ENCODE data around the gene SPTLC3.

Gene SPTLC3

DNA sequence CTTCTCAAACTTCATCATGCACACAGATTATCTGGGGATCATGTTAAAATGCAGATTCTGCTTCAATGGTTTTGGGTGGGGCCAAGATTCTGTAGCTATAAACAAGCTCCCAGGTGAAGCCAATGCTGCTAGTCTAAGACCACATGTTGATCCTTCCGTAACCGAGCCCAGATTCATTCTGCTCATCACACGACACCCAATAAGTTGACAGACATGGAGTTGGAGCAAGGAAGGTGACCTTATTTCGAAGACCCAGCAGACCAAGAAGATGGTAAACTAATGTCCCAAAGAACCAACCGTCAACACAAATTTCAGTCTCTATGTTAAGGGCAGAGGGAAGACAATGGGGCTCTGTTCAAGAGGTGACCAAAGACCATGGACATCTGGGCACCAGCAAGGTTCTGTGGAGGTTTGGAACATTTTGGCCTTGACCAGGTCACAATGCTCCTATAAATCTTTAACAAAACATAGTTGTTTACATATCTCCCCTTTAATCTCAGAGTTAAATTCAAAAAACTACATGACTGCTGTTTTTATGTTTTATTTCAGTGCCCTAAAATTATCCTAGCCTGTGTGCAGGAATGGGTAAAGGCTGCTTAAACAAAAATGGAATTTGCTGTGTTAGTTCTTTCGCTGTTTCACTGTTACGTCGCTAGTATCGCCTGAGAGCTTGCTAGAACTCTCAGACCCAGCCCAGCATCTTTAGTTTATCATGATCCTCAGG, 50.1 kb downstream of the SPTLC3 start:
- Histone ChIP-seq H3K4me1 (ENCODE audit: control insufficient read depth in 1 of 2, insufficient read depth in 2 of 2, low read length in 2 of 2) (peaks cover 4 to 19% of the 10 kb centered on the region in 2 donors), H3K27me3 (ENCODE audit: control insufficient read depth in 1 of 2, insufficient read depth in 2 of 2, low read length in 2 of 2) (no peaks in the 10 kb centered on the region), H3K9ac (ENCODE audit: low read depth in 1 of 2, low read length in 2 of 2) (no peak overlapping the region), H3K36me3 (ENCODE audit: control insufficient read depth in 1 of 2, insufficient read depth in 2 of 2, low read length in 2 of 2) (no peaks in the 10 kb centered on the region), H3K4me3 (ENCODE audit: low read depth in 1 of 2, low read length in 2 of 2) (no peak overlapping the region), H3K9me3 (ENCODE audit: control insufficient read depth in 1 of 2, low read length in 2 of 2) (peaks cover 0 to 4% of the 10 kb centered on the region in 2 donors), H3K27ac (ENCODE audit: low read depth, low read length) (no peak overlapping the region)

- Histone ChIP-seq H3K27ac (ENCODE audit: low read depth, low read length) (no peak overlapping the region), H3K4me1 (ENCODE audit: control insufficient read depth in 1 of 2, insufficient read depth in 2 of 2, low read length in 2 of 2) (peaks cover 4 to 17% of the 10 kb centered on the region in 2 donors), H3K27me3 (ENCODE audit: control insufficient read depth in 1 of 2, insufficient read depth in 2 of 2, low read length in 2 of 2) (no peaks in the 10 kb centered on the region), H3K9ac (ENCODE audit: low read depth in 1 of 2, low read length in 2 of 2) (no peak overlapping the region), H3K4me3 (ENCODE audit: low read depth in 1 of 2, low read length in 2 of 2) (no peak overlapping the region), H3K9me3 (ENCODE audit: control insufficient read depth in 1 of 2, low read length in 2 of 2) (peaks cover 0 to under 1% of the 10 kb centered on the region in 2 donors), H3K36me3 (ENCODE audit: control insufficient read depth in 1 of 2, insufficient read depth in 2 of 2, low read length in 2 of 2) (no peaks in the 10 kb centered on the region)
Observed at GRCh38 chr20:13059398-13060136, 50.8 kb downstream of the SPTLC3 start.

DNA sequence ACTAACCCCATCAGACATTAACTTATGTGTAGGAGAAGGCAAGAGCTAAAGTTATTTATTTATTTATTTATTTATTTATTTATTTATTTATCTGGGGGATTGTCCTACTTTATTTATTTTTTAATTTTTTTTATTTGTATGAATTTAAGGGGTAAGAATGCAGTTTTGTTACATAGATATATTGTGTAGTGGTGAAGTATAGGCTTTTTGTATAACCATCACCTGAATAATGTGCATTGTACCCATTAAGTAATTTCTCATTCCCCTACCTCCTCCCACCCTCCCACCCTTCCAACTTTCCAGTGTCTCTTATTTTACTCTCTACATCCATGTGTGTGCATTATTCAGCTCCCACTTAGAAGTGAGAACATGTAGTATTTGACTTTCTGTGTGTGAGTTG, 51.6 kb downstream of the SPTLC3 start:
- H3K27ac ChIP-seq (ENCODE audit: low read depth, low read length): no peak overlapping the region
- H3K9me3 ChIP-seq (ENCODE audit: control insufficient read depth in 1 of 2, low read length in 2 of 2): no peaks in the 10 kb centered on the region
- H3K27me3 ChIP-seq (ENCODE audit: control insufficient read depth in 1 of 2, insufficient read depth in 2 of 2, low read length in 2 of 2): no peaks in the 10 kb centered on the region
- H3K9ac ChIP-seq (ENCODE audit: low read depth in 1 of 2, low read length in 2 of 2): no peak overlapping the region
- no peaks in the 10 kb centered on the region for H3K36me3 ChIP-seq (ENCODE audit: control insufficient read depth in 1 of 2, insufficient read depth in 2 of 2, low read length in 2 of 2)
- H3K4me1 ChIP-seq (ENCODE audit: control insufficient read depth in 1 of 2, insufficient read depth in 2 of 2, low read length in 2 of 2): peaks cover 4 to 11% of the 10 kb centered on the region in 2 donors
- no peak overlapping the region for H3K4me3 ChIP-seq (ENCODE audit: low read depth in 1 of 2, low read length in 2 of 2)

DNA sequence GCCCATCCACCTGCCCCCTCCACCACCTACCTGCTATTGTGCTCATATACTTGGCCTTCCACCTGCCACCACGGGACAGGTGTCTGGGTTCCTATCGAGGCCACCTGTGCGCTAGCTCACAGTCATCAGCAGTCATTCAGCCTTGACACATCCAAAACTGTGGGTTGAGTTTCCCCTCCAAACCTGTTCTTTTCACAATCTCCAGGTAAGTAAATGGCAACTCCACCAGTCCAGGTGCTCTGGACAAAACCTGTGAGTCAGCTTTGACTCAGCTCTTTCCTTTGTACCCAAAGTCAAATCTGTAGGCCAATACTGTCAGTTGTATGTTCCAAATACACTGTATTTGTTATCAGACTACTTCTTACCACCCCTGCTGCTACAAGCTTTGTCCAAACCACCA, 52.6 kb downstream of the SPTLC3 start:
- no peak overlapping the region for H3K4me3 ChIP-seq (ENCODE audit: low read depth in 1 of 2, low read length in 2 of 2)
- H3K36me3 ChIP-seq (ENCODE audit: control insufficient read depth in 1 of 2, insufficient read depth in 2 of 2, low read length in 2 of 2): no peaks in the 10 kb centered on the region
- peaks cover 0 to 4% of the 10 kb centered on the region in 2 donors for H3K4me1 ChIP-seq (ENCODE audit: control insufficient read depth in 1 of 2, insufficient read depth in 2 of 2, low read length in 2 of 2)
- H3K9ac ChIP-seq (ENCODE audit: low read depth in 1 of 2, low read length in 2 of 2): no peak overlapping the region
- no peak overlapping the region for H3K27ac ChIP-seq (ENCODE audit: low read depth, low read length)
- no peaks in the 10 kb centered on the region for H3K27me3 ChIP-seq (ENCODE audit: control insufficient read depth in 1 of 2, insufficient read depth in 2 of 2, low read length in 2 of 2)
- H3K9me3 ChIP-seq (ENCODE audit: control insufficient read depth in 1 of 2, low read length in 2 of 2): peaks cover 0 to 3% of the 10 kb centered on the region in 2 donors

- H3K4me1 ChIP-seq (ENCODE audit: control insufficient read depth in 1 of 2, insufficient read depth in 2 of 2, low read length in 2 of 2): peaks cover 0 to 4% of the 10 kb centered on the region in 2 donors
- no peaks in the 10 kb centered on the region for H3K27me3 ChIP-seq (ENCODE audit: control insufficient read depth in 1 of 2, insufficient read depth in 2 of 2, low read length in 2 of 2)
- H3K27ac ChIP-seq (ENCODE audit: low read depth, low read length): no peak overlapping the region
- H3K4me3 ChIP-seq (ENCODE audit: low read depth in 1 of 2, low read length in 2 of 2): no peak overlapping the region
- no peaks in the 10 kb centered on the region for H3K36me3 ChIP-seq (ENCODE audit: control insufficient read depth in 1 of 2, insufficient read depth in 2 of 2, low read length in 2 of 2)
- H3K9ac ChIP-seq (ENCODE audit: low read depth in 1 of 2, low read length in 2 of 2): no peak overlapping the region
- peaks cover 0 to 3% of the 10 kb centered on the region in 2 donors for H3K9me3 ChIP-seq (ENCODE audit: control insufficient read depth in 1 of 2, low read length in 2 of 2)
Observed at GRCh38 chr20:13062789-13063188, 54.0 kb downstream of the SPTLC3 start.

- Histone ChIP-seq H3K9me3 (ENCODE audit: control insufficient read depth in 1 of 2, low read length in 2 of 2) (peaks cover 0 to 3% of the 10 kb centered on the region in 2 donors), H3K4me1 (ENCODE audit: control insufficient read depth in 1 of 2, insufficient read depth in 2 of 2, low read length in 2 of 2) (peaks cover 5 to 11% of the 10 kb centered on the region in 2 donors), H3K27me3 (ENCODE audit: control insufficient read depth in 1 of 2, insufficient read depth in 2 of 2, low read length in 2 of 2) (no peaks in the 10 kb centered on the region), H3K27ac (ENCODE audit: low read depth, low read length) (no peak overlapping the region), H3K36me3 (ENCODE audit: control insufficient read depth in 1 of 2, insufficient read depth in 2 of 2, low read length in 2 of 2) (no peaks in the 10 kb centered on the region), H3K9ac (ENCODE audit: low read depth in 1 of 2, low read length in 2 of 2) (no peak overlapping the region), H3K4me3 (ENCODE audit: low read depth in 1 of 2, low read length in 2 of 2) (no peak overlapping the region)
Observed at GRCh38 chr20:13068336-13068735, 59.6 kb downstream of the SPTLC3 start.

GRCh38 chr20:13081877-13082276, 73.1 kb downstream of the SPTLC3 start:
- no peaks in the 10 kb centered on the region for H3K4me1 ChIP-seq (ENCODE audit: control insufficient read depth in 1 of 2, insufficient read depth in 2 of 2, low read length in 2 of 2)
- no peaks in the 10 kb centered on the region for H3K36me3 ChIP-seq (ENCODE audit: control insufficient read depth in 1 of 2, insufficient read depth in 2 of 2, low read length in 2 of 2)
- no peak overlapping the region for H3K4me3 ChIP-seq (ENCODE audit: low read depth in 1 of 2, low read length in 2 of 2)
- no peaks in the 10 kb centered on the region for H3K9me3 ChIP-seq (ENCODE audit: control insufficient read depth in 1 of 2, low read length in 2 of 2)
- no peak overlapping the region for H3K9ac ChIP-seq (ENCODE audit: low read depth in 1 of 2, low read length in 2 of 2)
- no peaks in the 10 kb centered on the region for H3K27me3 ChIP-seq (ENCODE audit: control insufficient read depth in 1 of 2, insufficient read depth in 2 of 2, low read length in 2 of 2)
- no peak overlapping the region for H3K27ac ChIP-seq (ENCODE audit: low read depth, low read length)

DNA sequence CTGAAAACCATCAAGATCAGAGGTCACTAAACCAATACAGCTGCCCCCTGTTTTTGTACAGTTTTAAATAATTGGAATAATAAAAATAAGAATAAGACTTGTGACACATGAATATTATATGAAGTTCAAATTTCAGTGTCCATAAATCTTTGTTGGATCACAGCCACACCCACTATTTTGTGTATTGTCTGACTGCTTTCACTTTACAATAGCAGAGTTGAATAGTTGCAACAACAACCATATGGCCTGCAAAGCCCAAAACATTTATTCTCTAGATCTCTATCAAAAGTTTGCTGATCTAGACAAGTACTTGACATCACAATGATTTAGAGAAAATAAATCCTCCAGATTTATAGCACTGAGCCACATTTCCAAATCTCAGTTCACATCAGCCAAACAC, 73.6 kb downstream of the SPTLC3 start:
- H3K36me3 ChIP-seq (ENCODE audit: control insufficient read depth in 1 of 2, insufficient read depth in 2 of 2, low read length in 2 of 2): no peaks in the 10 kb centered on the region
- H3K4me3 ChIP-seq (ENCODE audit: low read depth in 1 of 2, low read length in 2 of 2): no peak overlapping the region
- H3K9ac ChIP-seq (ENCODE audit: low read depth in 1 of 2, low read length in 2 of 2): no peak overlapping the region
- H3K9me3 ChIP-seq (ENCODE audit: control insufficient read depth in 1 of 2, low read length in 2 of 2): no peaks in the 10 kb centered on the region
- no peaks in the 10 kb centered on the region for H3K27me3 ChIP-seq (ENCODE audit: control insufficient read depth in 1 of 2, insufficient read depth in 2 of 2, low read length in 2 of 2)
- H3K4me1 ChIP-seq (ENCODE audit: control insufficient read depth in 1 of 2, insufficient read depth in 2 of 2, low read length in 2 of 2): no peaks in the 10 kb centered on the region
- H3K27ac ChIP-seq (ENCODE audit: low read depth, low read length): no peak overlapping the region

DNA sequence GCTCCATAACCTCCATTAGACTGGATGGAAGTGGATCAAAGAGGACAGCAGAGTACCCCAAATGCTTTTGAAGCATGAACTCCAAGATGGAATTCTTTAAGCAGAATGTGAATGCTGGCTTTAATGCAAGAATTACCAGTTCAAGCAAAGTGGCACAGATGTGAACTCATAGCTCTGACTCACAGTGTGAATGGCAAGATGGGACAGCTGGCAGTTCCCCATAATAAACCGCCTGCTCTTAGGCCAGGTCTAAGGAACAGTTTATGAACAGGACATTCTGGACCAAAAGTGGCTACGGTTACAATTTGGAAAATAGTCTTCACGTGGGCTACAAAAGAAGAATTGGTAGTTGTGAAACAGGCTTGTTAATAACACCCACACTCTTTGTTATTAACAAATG, 76.5 kb downstream of the SPTLC3 start:
- Histone ChIP-seq H3K9me3 (ENCODE audit: control insufficient read depth in 1 of 2, low read length in 2 of 2) (no peaks in the 10 kb centered on the region), H3K36me3 (ENCODE audit: control insufficient read depth in 1 of 2, insufficient read depth in 2 of 2, low read length in 2 of 2) (no peaks in the 10 kb centered on the region), H3K27ac (ENCODE audit: low read depth, low read length) (no peak overlapping the region), H3K4me3 (ENCODE audit: low read depth in 1 of 2, low read length in 2 of 2) (no peak overlapping the region), H3K9ac (ENCODE audit: low read depth in 1 of 2, low read length in 2 of 2) (no peak overlapping the region), H3K4me1 (ENCODE audit: control insufficient read depth in 1 of 2, insufficient read depth in 2 of 2, low read length in 2 of 2) (no peaks in the 10 kb centered on the region), H3K27me3 (ENCODE audit: control insufficient read depth in 1 of 2, insufficient read depth in 2 of 2, low read length in 2 of 2) (no peaks in the 10 kb centered on the region)

- no peak overlapping the region for H3K27ac ChIP-seq (ENCODE audit: low read depth, low read length)
- H3K9ac ChIP-seq (ENCODE audit: low read depth in 1 of 2, low read length in 2 of 2): no peak overlapping the region
- no peaks in the 10 kb centered on the region for H3K9me3 ChIP-seq (ENCODE audit: control insufficient read depth in 1 of 2, low read length in 2 of 2)
- H3K27me3 ChIP-seq (ENCODE audit: control insufficient read depth in 1 of 2, insufficient read depth in 2 of 2, low read length in 2 of 2): no peaks in the 10 kb centered on the region
- no peak overlapping the region for H3K4me3 ChIP-seq (ENCODE audit: low read depth in 1 of 2, low read length in 2 of 2)
- H3K4me1 ChIP-seq (ENCODE audit: control insufficient read depth in 1 of 2, insufficient read depth in 2 of 2, low read length in 2 of 2): peaks cover 10 to 13% of the 10 kb centered on the region in 2 donors
- peaks cover 0 to 5% of the 10 kb centered on the region in 2 donors for H3K36me3 ChIP-seq (ENCODE audit: control insufficient read depth in 1 of 2, insufficient read depth in 2 of 2, low read length in 2 of 2)
Observed at GRCh38 chr20:13089950-13090469, 81.2 kb downstream of the SPTLC3 start.
